Glomerular visceral epithelial cell (primary cell): ENCODE data around the gene TBC1D2B.
"Not testable (repeated sequence)": the region's sequence is repeated elsewhere in the genome, so short reads cannot be mapped to it uniquely, and the experiment has no call there.

Source experiments
- DNase-seq: peaks from one replicate; pipeline ENCODE4 v3.0.0-alpha.2; 2016; ENCODE audit errors: extremely low spot score

The TBC1D2B gene

GRCh38 chr15:78003539-78004008 is 73.9 kb downstream of the TBC1D2B start:
- DNase-seq = no peak

GRCh38 chr15:78002996-78003395 is 74.5 kb downstream of the TBC1D2B start:
- no peak for DNase-seq

GRCh38 chr15:78001656-78002055 is 75.9 kb downstream of the TBC1D2B start:
- DNase-seq = no peak

GRCh38 chr15:78000927-78001249 is 76.6 kb downstream of the TBC1D2B start:
- DNase-seq = no peak

- DNase-seq = peak; percentile 49
Observed at GRCh38 chr15:78000091-78000926, 77.2 kb downstream of the TBC1D2B start.

- no peak for DNase-seq
Observed at GRCh38 chr15:77999486-77999885, 78.0 kb downstream of the TBC1D2B start.

- no peak for DNase-seq
Observed at GRCh38 chr15:77998592-77998991, 78.9 kb downstream of the TBC1D2B start.

- not testable (repeated sequence) for DNase-seq
Observed at GRCh38 chr15:77997761-77998554, 79.6 kb downstream of the TBC1D2B start.

GRCh38 chr15:77997221-77997620 is 80.3 kb downstream of the TBC1D2B start:
- not testable (repeated sequence) for DNase-seq

- DNase-seq = not testable (repeated sequence)
Observed at GRCh38 chr15:77996713-77997171, 80.8 kb downstream of the TBC1D2B start.

GRCh38 chr15:77996226-77996625 is 81.3 kb downstream of the TBC1D2B start:
- DNase-seq = not testable (repeated sequence)

GRCh38 chr15:77995537-77995918 is 82.0 kb downstream of the TBC1D2B start:
- DNase-seq = not testable (repeated sequence)

GRCh38 chr15:77994893-77995536 is 82.5 kb downstream of the TBC1D2B start:
- peak; percentile 80 for DNase-seq

GRCh38 chr15:77993970-77994693 is 83.4 kb downstream of the TBC1D2B start:
- peak; percentile 96 for DNase-seq

GRCh38 chr15:77993374-77993911 is 84.1 kb downstream of the TBC1D2B start:
- no peak for DNase-seq

- DNase-seq = no peak
Observed at GRCh38 chr15:77992356-77993222, 84.9 kb downstream of the TBC1D2B start.

- peak; percentile 30 for DNase-seq
Observed at GRCh38 chr15:77991658-77992201, 85.8 kb downstream of the TBC1D2B start.

- no peak for DNase-seq
Observed at GRCh38 chr15:77991029-77991406, 86.5 kb downstream of the TBC1D2B start.

- DNase-seq = no peak
Observed at GRCh38 chr15:77989296-77990143, 88.0 kb downstream of the TBC1D2B start.
